Measurements from ENCODE around the gene MASTL. TPM values are rescaled to one million over a fixed set of nuclear protein-coding genes. Genes with fewer than 3 reads are reported as not detected.

MASTL gene
- total RNA-seq, 1 experiment from 2014 or later, result 12.3 TPM

- peaks cover 10% of the 10 kb centered on the region; the same call in 1 of the 2 replicates for H3K36me3 ChIP-seq (ENCODE audit: control insufficient read depth, insufficient read depth, low read length)
- in situ Hi-C loops (cut with HindIII; ENCODE audit: low pct_unique_long_range_greater_than_20kb, low sequenced_read_pairs), result no loop called here
- ChIA-PET POLR2A (no interaction called here), CTCF (no interaction called here)
- DNase-seq (ENCODE audit: low read depth, low spot score) (no peak), ATAC-seq (no peak)
- BruUV-seq (replicated peaks), result no TSS peak
- H3K27me3 ChIP-seq (ENCODE audit: control insufficient read depth, insufficient read depth, low read length), result no peaks in the 10 kb centered on the region
- intact Hi-C loops (cut with micrococcal nuclease; ENCODE audit: unreplicated experiment), result no loop called here
- no peaks in the 10 kb centered on the region for H3K4me1 ChIP-seq (ENCODE audit: control insufficient read depth, insufficient read depth, low read length)
- no peaks in the 10 kb centered on the region for H3K9me3 ChIP-seq (ENCODE audit: control insufficient read depth, insufficient read depth, low read depth, low read length)
- TF ChIP-seq TCF7L2 (IDR thresholded peaks at IDR 0.05; ENCODE audit: low read depth, low read length), result no peak
- TF ChIP-seq CTCF (IDR thresholded peaks at IDR 0.05), result no peak
- TF ChIP-seq SIN3A (IDR thresholded peaks at IDR 0.05; ENCODE audit: borderline replicate concordance, insufficient read depth, low read depth, low read length), result no peak
- no peak for TF ChIP-seq POLR2AphosphoS5 (IDR thresholded peaks at IDR 0.05; ENCODE audit: low read depth, low read length)
- TF ChIP-seq REST (IDR thresholded peaks at IDR 0.05; ENCODE audit: insufficient read depth in 1 of 2, low read depth in 2 of 2, low read length in 1 of 2), result no peak
- no peak overlapping the region for H3K27ac ChIP-seq (ENCODE audit: low read length)
- H3K4me3 ChIP-seq (ENCODE audit: low read depth in 2 of 2, low read length in 2 of 2), result no peak overlapping the region
Observed at GRCh38 chr10:27145937-27146336, 9.2 kb upstream of the MASTL start.

GRCh38 chr10:27147701-27148100, 7.5 kb upstream of the MASTL start:
- POLR2A ChIA-PET, result no interaction called here
- H3K27ac ChIP-seq (ENCODE audit: low read length), result no peak overlapping the region
- 0 out of 2 replicates have a peak, but pooled peaks cover 2% of the 10 kb centered on the region for H3K4me1 ChIP-seq (ENCODE audit: control insufficient read depth, insufficient read depth, low read length)
- TF ChIP-seq TCF7L2 (IDR thresholded peaks at IDR 0.05; ENCODE audit: low read depth, low read length) (no peak), SIN3A (IDR thresholded peaks at IDR 0.05; ENCODE audit: borderline replicate concordance, insufficient read depth, low read depth, low read length) (no peak), POLR2AphosphoS5 (IDR thresholded peaks at IDR 0.05; ENCODE audit: low read depth, low read length) (no peak), REST (IDR thresholded peaks at IDR 0.05; ENCODE audit: insufficient read depth in 1 of 2, low read depth in 2 of 2, low read length in 1 of 2) (no peak), CTCF (IDR thresholded peaks at IDR 0.05) (no peak)
- CTCF ChIA-PET, result no interaction called here
- intact Hi-C loops (cut with micrococcal nuclease; ENCODE audit: unreplicated experiment) (no loop called here), in situ Hi-C loops (cut with HindIII; ENCODE audit: low pct_unique_long_range_greater_than_20kb, low sequenced_read_pairs) (no loop called here)
- no peaks in the 10 kb centered on the region for H3K27me3 ChIP-seq (ENCODE audit: control insufficient read depth, insufficient read depth, low read length)
- H3K9me3 ChIP-seq (ENCODE audit: control insufficient read depth, insufficient read depth, low read depth, low read length), result no peaks in the 10 kb centered on the region
- peaks cover 10% of the 10 kb centered on the region; the same call in 1 of the 2 replicates for H3K36me3 ChIP-seq (ENCODE audit: control insufficient read depth, insufficient read depth, low read length)
- no peak for DNase-seq (ENCODE audit: low read depth, low spot score)
- no TSS peak for BruUV-seq (replicated peaks)
- ATAC-seq, result no peak
- H3K4me3 ChIP-seq (ENCODE audit: low read depth in 2 of 2, low read length in 2 of 2), result no peak overlapping the region
